GM18861 (cell line): ENCODE measurements around the gene CACNA1C.
"Not testable (repeated sequence)": the region's sequence is repeated elsewhere in the genome, so short reads cannot be mapped to it uniquely, and the experiment has no call there.

Experiments used
- ATAC-seq: cut with Tn5 transposase; IDR thresholded peaks from one replicate; pipeline ENCODE4 v1.9.1; 2021; ENCODE audit not compliant: unreplicated experiment

Gene CACNA1C

GRCh38 chr12:2248901-2249381, 196.2 kb downstream of the CACNA1C start:
- peak; percentile 84 for ATAC-seq

- no peak for ATAC-seq
Measured at GRCh38 chr12:2250797-2251196, 198.0 kb downstream of the CACNA1C start.

- ATAC-seq = no peak
Measured at GRCh38 chr12:2251526-2252209, 198.9 kb downstream of the CACNA1C start.

- no peak for ATAC-seq
Measured at GRCh38 chr12:2255311-2255710, 202.5 kb downstream of the CACNA1C start.

GRCh38 chr12:2255731-2256130, 202.9 kb downstream of the CACNA1C start:
- ATAC-seq = not testable (repeated sequence)

GRCh38 chr12:2256453-2256852, 203.7 kb downstream of the CACNA1C start:
- no peak for ATAC-seq

DNA sequence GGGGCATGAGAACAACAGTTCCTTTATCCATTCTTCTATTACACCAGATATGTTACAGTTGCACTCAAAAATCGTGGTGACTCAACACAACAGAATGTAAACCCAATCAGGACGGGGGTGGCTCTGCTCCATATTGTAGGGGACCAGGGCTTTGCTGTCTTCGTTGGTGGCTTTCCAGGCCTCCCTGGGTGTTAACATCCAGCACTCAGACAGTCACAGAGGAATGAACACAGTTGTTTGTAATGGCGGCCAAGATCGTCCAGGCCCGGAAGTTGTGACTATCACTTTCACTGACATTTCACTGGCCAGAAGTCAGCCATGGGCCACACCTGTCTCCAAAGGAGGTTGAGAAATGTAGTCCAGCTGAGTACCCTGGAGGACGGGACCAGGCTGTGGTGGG, 204.1 kb downstream of the CACNA1C start:
- no peak for ATAC-seq

GRCh38 chr12:2258025-2258424, 205.2 kb downstream of the CACNA1C start:
- no peak for ATAC-seq

DNA sequence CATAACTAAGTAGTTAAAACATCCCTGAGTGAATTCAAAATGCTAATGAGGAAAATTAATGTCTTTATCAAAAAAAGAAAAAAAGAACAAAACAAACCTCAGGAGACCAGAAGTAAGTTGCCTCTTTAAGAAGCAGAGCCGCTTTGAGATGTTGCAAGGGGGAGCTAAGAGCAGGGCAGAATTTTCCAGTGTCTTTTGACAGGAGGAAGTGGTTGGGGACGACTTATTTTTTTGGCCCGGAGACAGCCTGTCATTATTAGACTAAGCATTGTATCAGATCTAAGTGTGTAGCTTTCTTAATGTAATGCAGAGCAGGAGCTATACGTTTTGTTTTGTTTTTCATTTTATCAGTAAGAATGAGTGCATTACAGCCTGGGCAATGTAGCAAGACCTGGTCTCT, 206.6 kb downstream of the CACNA1C start:
- no peak for ATAC-seq

DNA sequence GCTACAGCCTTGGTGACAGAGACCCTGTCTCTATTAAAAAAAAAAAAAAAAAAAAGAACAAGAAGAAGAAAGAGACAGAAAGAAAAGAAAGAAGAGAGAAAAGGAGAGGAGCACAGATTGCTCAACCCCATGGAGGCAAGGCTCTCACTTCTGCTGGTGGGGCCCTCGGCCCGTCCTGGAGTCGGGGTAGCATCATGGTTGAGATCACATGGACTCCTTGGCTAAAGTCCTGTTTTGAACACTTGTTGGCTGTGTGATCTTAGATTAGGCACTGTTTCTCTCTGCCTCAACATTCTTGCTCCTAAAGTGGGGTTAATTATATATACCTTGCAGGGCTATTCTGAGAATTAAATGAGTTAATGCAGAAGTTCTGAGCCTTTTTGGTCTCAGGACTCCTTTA, 207.7 kb downstream of the CACNA1C start:
- ATAC-seq = no peak

DNA sequence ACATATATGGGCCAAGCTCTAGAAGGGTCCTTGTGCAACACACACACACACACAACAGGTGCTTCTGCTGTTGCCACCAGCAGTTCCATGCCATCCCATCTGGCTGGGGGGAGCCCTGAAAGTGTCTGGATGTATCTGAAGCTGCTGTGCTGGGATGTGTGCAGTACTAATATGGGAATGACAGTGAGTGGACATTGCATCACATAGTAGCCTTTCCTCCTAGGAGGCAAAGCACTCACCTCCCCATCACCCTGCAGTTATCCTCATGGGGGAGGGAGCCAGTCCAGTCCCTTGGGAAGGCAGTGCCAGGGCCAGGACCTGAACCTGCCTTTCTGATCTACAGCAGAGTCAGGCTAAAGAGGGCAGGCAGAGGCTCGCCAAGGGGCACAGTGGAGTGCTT, 208.9 kb downstream of the CACNA1C start:
- ATAC-seq = no peak

DNA sequence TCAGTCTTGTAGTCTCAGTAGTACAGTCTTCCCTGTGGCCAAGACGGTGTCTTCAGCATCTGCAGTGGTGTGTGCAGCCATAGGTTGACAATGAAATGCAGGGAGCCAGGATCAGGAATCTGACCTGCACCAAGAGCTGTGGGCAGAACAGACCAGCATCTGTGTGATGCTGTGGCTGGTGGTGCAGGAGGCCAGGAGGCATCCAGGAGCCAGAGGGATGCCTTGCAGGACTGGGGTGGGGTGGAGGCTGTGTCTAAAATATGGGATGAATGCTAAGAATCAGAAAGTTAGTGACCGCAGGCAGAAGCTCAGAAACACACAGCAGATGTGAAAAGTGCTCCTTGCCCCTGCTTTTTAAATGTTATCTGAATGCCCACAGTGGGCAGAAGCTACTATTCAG, 209.7 kb downstream of the CACNA1C start:
- ATAC-seq = no peak

DNA sequence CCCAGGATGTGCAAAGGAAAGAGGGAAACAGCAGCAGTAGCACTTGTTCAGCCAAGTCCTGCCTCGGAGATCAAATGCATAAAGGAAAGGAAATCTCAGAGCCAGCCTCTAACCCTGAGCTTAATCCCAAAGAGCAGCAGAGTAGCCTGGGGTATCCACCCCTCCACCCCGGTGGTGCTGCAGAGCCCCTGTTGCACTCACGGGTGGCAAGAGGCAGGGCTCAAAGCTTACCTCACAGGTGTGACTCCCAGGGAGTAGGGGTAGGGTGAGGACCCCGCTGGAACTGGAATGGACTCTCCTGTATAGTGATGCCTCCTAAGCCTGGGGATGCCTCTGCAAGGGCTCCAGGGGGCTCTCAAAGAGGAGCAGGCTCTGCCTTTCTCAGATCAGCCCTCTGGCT, 211.1 kb downstream of the CACNA1C start:
- ATAC-seq = no peak

DNA sequence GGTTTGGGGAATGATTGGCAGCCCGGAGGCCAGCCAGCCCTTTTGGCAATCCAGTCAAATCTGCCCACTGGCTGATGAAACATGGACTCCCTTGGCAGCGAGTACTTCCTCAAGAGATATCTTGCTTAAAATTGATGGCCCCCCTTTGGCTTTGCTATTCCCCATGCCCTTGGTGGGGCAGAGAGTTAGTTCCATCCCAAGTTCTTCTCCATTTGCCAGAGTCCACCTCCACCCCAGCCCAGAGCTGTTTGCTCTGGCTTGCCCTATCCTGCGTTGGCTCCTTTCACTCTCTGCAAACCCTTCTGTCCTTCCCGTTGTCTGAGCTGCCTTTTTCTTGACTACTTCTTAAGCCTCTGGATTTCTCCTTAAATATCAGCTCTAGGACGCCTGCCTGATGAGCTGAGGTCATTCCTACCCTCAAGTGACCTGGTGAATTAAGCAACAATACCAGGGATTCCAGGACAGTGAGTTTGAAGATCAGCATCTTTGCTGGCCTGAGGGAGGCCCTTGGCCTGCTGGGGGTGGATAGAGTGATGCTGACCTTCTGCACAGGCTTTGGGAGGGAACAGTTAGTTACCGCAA, 212.0 kb downstream of the CACNA1C start:
- ATAC-seq = no peak

- no peak for ATAC-seq
Measured at GRCh38 chr12:2265461-2266167, 212.8 kb downstream of the CACNA1C start.

DNA sequence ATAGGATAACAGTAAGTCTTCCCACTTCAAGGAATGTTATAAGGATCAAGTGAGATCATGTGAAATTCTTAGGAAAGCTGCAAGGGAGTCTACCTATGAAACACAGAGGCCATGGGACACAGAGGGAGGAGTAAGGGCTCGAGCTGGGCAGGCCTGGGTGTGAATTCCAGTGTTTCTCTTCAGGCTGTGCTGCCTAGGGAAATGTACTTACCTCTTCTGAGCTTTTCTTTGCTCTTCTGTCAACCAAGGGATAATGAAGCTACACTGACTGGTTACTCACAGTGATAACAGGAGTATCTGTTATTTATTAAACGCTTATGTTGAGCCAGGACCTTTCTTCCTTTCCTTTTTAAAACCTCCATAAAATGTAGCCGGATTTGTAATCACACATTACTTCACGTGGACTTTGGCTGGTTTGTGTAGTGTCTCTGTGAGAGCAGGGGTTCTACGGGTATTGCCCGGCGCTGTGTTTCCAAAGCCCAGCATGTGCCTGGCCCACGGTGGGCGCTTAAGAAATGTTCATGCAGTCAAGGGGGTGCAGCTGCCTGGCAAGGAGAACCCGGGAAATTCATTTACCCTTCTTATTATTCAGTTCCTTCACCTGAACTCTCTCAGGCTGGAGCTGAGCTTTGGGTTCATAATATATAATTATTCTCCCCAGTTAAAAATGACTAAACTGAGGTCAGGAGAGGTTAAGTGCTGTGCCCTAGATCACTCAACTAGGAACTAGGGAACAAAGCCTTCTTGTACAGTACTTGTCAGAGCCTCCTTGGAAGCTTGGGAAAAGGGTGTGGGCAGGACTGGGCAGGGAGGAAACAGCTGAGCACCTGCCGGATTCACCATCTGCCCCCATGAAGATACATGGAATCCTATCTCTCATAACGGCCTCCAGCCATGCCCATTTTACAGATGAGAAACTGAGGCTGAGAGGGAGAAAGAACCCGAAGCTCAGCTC, 214.2 kb downstream of the CACNA1C start:
- ATAC-seq = no peak

DNA sequence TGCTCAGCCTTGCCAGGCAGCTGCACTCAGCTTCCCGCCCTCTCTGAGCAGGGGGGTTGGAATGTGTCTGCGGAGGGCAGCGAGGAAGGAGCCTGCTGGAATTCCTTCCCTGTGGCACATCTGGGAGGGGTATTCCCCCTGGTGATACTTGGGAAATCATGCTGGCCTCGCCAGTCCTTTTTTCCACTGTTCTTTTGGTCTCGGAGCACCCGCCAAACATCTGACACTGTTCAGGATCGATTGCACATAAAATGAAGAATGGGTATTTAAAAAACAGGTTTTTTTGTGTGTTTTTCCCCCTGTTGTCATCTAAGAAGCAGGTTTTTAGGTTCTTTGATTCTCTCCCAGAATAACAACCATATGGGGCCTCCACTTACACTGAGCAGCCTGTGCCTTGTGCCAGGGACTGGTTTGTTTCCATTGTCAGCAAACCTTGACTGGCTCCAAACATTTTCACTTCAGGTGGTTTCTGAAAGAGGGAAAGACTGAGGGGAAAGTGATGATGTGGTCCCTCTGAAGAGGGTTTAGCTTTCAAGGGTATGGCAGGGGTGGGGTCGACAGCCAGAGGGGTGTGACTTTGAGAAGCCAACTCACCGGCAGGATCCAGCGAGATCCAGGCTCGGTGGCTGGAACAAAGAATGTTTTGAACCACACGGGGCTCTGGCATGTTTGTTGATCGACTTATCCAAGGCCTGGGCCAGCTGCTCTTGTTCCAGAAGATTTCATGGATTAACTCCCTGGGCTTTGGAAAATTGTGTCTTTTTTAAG, 215.1 kb downstream of the CACNA1C start:
- no peak for ATAC-seq

DNA sequence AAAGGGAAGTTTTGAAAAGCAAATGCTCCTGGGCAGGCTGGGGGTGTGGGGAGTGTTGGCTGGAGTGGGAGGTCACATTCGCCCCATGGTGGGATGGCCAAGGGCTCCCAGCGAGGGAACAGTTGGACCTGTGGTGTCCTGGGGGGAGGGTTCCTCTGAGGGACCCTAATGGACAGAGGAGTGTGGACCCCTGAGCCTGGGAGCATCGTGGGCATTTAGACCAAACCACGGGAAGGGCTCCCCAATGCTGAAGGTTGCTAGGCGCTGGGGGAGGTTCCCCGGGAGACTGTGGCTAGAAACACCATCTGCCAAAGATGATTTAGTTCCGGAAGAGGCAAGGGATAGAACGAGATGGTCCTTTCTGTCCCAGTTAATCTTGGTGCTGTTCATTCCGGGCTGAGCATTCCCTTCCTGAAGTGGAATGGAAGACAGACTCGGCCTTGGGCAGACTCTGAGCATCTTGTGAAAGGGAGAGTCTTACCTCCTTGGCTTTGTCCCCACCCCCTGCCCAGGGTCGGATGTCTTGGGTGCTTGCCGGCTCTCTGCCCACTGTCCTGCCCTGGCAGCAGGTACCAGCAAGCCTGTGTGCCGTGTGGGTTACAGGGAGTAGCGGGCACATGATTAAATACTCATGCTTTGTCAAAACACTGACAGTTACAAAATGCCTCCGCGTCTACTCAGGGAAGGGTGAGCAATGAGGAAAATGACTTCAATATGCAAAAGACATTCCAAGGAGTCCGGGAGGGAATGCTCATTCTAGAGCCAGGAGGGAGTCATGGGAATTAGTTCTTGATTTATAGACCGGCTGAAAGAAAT, 215.9 kb downstream of the CACNA1C start:
- no peak for ATAC-seq

GRCh38 chr12:2270846-2271245, 218.1 kb downstream of the CACNA1C start:
- ATAC-seq = no peak

DNA sequence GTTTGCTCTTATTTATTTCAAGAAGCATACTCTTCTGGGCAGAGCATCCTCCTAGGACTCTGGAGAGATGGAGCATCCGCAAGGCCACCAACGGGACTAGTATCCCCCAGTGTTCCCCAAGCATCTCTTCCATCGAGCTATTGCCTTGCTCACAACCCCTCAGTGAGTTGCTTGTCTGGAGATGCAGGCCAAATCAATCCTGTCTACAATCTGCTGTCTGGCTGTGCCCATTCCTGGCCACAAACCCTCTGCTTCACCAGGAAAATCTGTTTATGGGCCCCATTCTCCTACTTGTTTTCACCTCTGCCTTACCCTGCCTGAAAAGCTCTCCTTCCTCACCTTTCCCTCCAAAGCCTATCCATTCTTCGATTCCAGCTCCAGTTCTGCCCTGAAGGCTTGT, 219.2 kb downstream of the CACNA1C start:
- no peak for ATAC-seq
